GM18505 (cell line): Measurements from ENCODE around the gene KANK4.
A peak's percentile ranks its signal among the peaks of the same experiment; 100 is the strongest.

Experiments used
- ATAC-seq: cut with Tn5 transposase; IDR thresholded peaks from one replicate; pipeline ENCODE4 v1.9.1; 2021; ENCODE audit not compliant: unreplicated experiment
- POLR2A ChIP-seq: IDR thresholded peaks from 4 replicates; pipeline ENCODE4 v1.6.1; 2011; ENCODE audit warnings: borderline replicate concordance; ENCODE audit not compliant: insufficient read depth, insufficient read length; ENCODE audit errors: extremely low read depth

KANK4 gene

GRCh38 chr1:62282909-62283755 is 36.1 kb downstream of the KANK4 start:
- no peak for TF ChIP-seq POLR2A
- ATAC-seq = no peak

- no peak for TF ChIP-seq POLR2A
- ATAC-seq = no peak
These were observed 37.2 kb downstream of the KANK4 start for GRCh38 chr1:62281922-62282555.

- no peak for TF ChIP-seq POLR2A
- ATAC-seq = no peak
These were observed 38.2 kb downstream of the KANK4 start for GRCh38 chr1:62280960-62281465.

GRCh38 chr1:62280150-62280549 is 39.1 kb downstream of the KANK4 start:
- TF ChIP-seq POLR2A = no peak
- no peak for ATAC-seq

- ATAC-seq = no peak
- TF ChIP-seq POLR2A = no peak
These were observed 42.4 kb downstream of the KANK4 start for GRCh38 chr1:62276791-62277190.

GRCh38 chr1:62274496-62275485 is 44.4 kb downstream of the KANK4 start:
- no peak for ATAC-seq
- TF ChIP-seq POLR2A = no peak

GRCh38 chr1:62273953-62274352 is 45.3 kb downstream of the KANK4 start:
- no peak for TF ChIP-seq POLR2A
- ATAC-seq = no peak

- TF ChIP-seq POLR2A = no peak
- peak; percentile 92 for ATAC-seq
These were observed 47.1 kb downstream of the KANK4 start for GRCh38 chr1:62271948-62272728.

- no peak for TF ChIP-seq POLR2A
- no peak for ATAC-seq
These were observed 48.1 kb downstream of the KANK4 start for GRCh38 chr1:62271134-62271533.

GRCh38 chr1:62269851-62270495 is 49.3 kb downstream of the KANK4 start:
- ATAC-seq = no peak
- TF ChIP-seq POLR2A = no peak

GRCh38 chr1:62269439-62269838 is 49.8 kb downstream of the KANK4 start:
- no peak for TF ChIP-seq POLR2A

GRCh38 chr1:62268315-62268714 is 50.9 kb downstream of the KANK4 start:
- ATAC-seq = no peak

More at GRCh38 chr1:62269439-62269838, 49.8 kb downstream of the KANK4 start:
- ATAC-seq = no peak

More at GRCh38 chr1:62268315-62268714, 50.9 kb downstream of the KANK4 start:
- TF ChIP-seq POLR2A = no peak
